ENCODE measurements around the gene CLHC1. TPM values are rescaled to one million over a fixed set of nuclear protein-coding genes. Genes with fewer than 3 reads are reported as not detected.

CLHC1 gene
- total RNA-seq, 1 experiment from 2014 or later: 32.8 TPM

DNA sequence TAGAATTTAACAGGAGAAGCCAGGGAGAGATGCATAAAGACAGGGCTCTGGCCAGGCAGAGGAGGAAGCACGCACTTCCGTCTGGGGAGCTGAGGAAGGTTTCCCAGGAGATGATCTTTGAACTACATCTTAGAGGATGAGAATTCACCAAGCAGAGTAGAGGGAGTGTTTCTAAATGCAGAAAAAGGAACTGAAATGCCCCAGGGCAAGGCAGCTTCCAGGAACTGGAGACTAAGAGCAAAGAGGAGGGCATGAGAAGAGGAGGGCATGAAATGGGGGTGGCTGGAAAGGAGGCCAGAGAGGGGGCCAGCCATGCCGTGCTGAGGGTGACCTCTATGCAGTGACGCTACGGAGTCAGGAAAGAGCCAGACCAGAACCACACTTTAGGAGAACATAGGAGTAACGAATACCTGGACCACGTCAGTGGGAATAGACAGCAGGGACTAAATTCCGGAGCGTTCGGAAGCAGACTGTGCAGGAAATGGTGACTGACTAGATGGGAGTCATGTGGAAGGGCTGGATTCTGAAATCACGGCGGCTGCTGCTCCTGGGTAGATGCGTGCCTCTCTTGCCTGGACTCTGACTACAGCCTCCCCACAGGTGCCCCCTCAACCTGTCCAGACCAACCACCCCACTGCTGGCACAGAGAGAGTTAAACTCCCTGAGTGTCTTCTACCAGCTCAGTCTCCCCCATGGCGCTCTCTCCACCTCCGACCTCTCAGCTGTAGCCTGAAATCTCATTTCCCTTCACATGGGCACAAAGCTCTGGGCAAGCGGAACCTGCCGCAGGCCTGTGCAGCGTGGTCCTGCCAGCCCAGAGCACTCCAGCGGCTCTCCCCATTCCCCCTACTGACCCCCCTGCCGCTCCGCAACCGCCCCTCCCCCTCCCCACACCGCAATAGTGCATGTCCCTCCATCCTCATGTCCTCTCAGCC is 94.8 kb downstream of the CLHC1 start:
- TF ChIP-seq, protein P1, sequence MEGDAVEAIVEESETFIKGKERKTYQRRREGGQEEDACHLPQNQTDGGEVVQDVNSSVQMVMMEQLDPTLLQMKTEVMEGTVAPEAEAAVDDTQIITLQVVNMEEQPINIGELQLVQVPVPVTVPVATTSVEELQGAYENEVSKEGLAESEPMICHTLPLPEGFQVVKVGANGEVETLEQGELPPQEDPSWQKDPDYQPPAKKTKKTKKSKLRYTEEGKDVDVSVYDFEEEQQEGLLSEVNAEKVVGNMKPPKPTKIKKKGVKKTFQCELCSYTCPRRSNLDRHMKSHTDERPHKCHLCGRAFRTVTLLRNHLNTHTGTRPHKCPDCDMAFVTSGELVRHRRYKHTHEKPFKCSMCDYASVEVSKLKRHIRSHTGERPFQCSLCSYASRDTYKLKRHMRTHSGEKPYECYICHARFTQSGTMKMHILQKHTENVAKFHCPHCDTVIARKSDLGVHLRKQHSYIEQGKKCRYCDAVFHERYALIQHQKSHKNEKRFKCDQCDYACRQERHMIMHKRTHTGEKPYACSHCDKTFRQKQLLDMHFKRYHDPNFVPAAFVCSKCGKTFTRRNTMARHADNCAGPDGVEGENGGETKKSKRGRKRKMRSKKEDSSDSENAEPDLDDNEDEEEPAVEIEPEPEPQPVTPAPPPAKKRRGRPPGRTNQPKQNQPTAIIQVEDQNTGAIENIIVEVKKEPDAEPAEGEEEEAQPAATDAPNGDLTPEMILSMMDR (IDR thresholded peaks at IDR 0.05; ENCODE audit: unreplicated experiment): no peak
- intact Hi-C loops (cut with micrococcal nuclease): no loop called here
- H3K36me3 Mint-ChIP-seq (ENCODE audit: insufficient read depth, unreplicated experiment): peaks cover 5% of the 10 kb centered on the region
- ChIA-PET CTCF (interaction anchor here (0.6 to 0.8 kb wide), 3 partner anchors 18 to 238 kb away, joined by 3 read pairs; no protein-coding TSS in a partner anchor), POLR2A (interaction anchor here (2.2 kb wide), 1 partner anchor 16 kb away, joined by 9 read pairs; no protein-coding TSS in a partner anchor)
- H3K4me1 Mint-ChIP-seq (ENCODE audit: insufficient read depth, unreplicated experiment): peaks cover 4% of the 10 kb centered on the region
- no TSS peak for BruUV-seq (replicated peaks)
- no peak overlapping the region for H3K27ac Mint-ChIP-seq (ENCODE audit: low read depth, unreplicated experiment)
- no peak overlapping the region for H3K4me3 Mint-ChIP-seq (ENCODE audit: unreplicated experiment)
- no peaks in the 10 kb centered on the region for H3K9me3 Mint-ChIP-seq (ENCODE audit: unreplicated experiment)
- H3K27me3 Mint-ChIP-seq (ENCODE audit: insufficient read depth, unreplicated experiment): no peaks in the 10 kb centered on the region
- no peak for DNase-seq (ENCODE audit: unreplicated experiment)

DNA sequence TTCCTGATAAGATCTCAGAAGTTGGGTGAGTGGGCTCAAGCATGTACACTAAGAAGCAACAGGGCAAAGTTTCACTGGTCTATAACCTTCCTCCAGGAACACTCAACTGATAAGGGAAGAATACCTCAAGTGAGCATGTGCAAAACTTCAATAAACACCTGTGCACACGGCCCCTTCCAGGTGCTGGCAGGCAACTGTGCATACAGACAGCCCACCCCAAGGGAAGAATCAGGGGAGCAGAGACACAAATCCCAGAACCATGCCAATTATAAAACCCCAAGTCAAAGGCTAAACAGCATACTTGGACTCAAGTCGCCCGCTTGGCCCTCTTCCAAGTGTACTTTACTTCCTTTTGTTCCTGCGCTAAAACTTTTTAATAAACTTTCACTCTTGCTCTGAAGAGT is 96.0 kb downstream of the CLHC1 start:
- TF ChIP-seq, protein P1 (IDR thresholded peaks at IDR 0.05; ENCODE audit: unreplicated experiment): no peak
- no peak for DNase-seq (ENCODE audit: unreplicated experiment)
- no peak overlapping the region for H3K4me3 Mint-ChIP-seq (ENCODE audit: unreplicated experiment)
- POLR2A ChIA-PET: no interaction called here
- peaks cover 4% of the 10 kb centered on the region for H3K4me1 Mint-ChIP-seq (ENCODE audit: insufficient read depth, unreplicated experiment)
- no peak overlapping the region for H3K27ac Mint-ChIP-seq (ENCODE audit: low read depth, unreplicated experiment)
- no peaks in the 10 kb centered on the region for H3K36me3 Mint-ChIP-seq (ENCODE audit: insufficient read depth, unreplicated experiment)
- H3K27me3 Mint-ChIP-seq (ENCODE audit: insufficient read depth, unreplicated experiment): no peaks in the 10 kb centered on the region
- intact Hi-C loops (cut with micrococcal nuclease): no loop called here
- no peaks in the 10 kb centered on the region for H3K9me3 Mint-ChIP-seq (ENCODE audit: unreplicated experiment)
- no TSS peak for BruUV-seq (replicated peaks)
- CTCF ChIA-PET: interaction anchor here (0.7 to 0.9 kb wide), 2 partner anchors 17 to 122 kb away, joined by 3 read pairs; no protein-coding TSS in a partner anchor

DNA sequence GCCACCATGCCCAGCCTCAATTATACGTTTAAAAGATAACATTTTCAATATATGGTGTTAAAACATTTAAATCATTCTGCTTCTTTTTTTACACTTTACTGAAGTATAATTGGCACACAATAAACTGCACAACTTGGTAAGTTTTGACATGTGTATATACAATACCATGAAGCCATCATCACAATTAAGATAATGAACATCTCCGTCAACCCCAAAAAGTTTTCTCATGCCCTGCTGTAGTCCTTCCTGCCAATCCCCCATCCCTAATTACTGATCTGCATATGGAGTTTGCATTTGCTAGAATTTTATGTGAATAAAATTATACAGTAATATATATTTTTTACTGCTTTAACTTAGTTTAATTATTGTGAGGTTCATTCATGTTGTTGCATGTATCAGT is 96.6 kb downstream of the CLHC1 start:
- Mint-ChIP-seq H3K4me3 (ENCODE audit: unreplicated experiment) (no peak overlapping the region), H3K27ac (ENCODE audit: low read depth, unreplicated experiment) (no peak overlapping the region), H3K4me1 (ENCODE audit: insufficient read depth, unreplicated experiment) (peaks cover 4% of the 10 kb centered on the region), H3K9me3 (ENCODE audit: unreplicated experiment) (no peaks in the 10 kb centered on the region), H3K27me3 (ENCODE audit: insufficient read depth, unreplicated experiment) (no peaks in the 10 kb centered on the region), H3K36me3 (ENCODE audit: insufficient read depth, unreplicated experiment) (no peaks in the 10 kb centered on the region)
- TF ChIP-seq, protein P1 (IDR thresholded peaks at IDR 0.05; ENCODE audit: unreplicated experiment): no peak
- DNase-seq (ENCODE audit: unreplicated experiment): no peak
- intact Hi-C loops (cut with micrococcal nuclease): no loop called here
- ChIA-PET CTCF (interaction anchor here (0.5 to 1.0 kb wide), 2 partner anchors 12 to 560 kb away, joined by 3 to 4 read pairs; no protein-coding TSS in a partner anchor), POLR2A (no interaction called here)
- BruUV-seq (replicated peaks): no TSS peak

DNA sequence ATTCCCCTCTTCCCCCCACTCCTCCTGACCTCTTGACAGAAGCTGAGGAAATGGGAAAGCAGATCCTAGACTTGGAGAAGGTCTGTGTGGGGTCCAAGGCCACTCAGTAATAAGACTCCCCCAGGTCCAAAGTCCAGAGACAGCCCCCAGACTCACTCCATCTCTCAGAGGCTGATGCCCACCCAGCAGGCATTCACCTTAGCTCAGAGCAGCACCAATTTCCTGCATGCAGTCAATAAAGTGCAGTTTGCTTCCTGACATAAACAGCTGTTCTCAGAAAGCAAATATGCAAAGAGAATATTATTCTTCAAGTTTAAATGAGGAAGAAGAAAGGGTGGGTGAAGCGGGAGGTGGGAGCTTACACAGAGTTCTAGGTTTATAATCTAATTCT is 97.8 kb downstream of the CLHC1 start:
- H3K4me1 Mint-ChIP-seq (ENCODE audit: insufficient read depth, unreplicated experiment): peaks cover 4% of the 10 kb centered on the region
- TF ChIP-seq, protein P1 (IDR thresholded peaks at IDR 0.05; ENCODE audit: unreplicated experiment): no peak
- no peak overlapping the region for H3K4me3 Mint-ChIP-seq (ENCODE audit: unreplicated experiment)
- no peaks in the 10 kb centered on the region for H3K36me3 Mint-ChIP-seq (ENCODE audit: insufficient read depth, unreplicated experiment)
- no peaks in the 10 kb centered on the region for H3K27me3 Mint-ChIP-seq (ENCODE audit: insufficient read depth, unreplicated experiment)
- H3K27ac Mint-ChIP-seq (ENCODE audit: low read depth, unreplicated experiment): no peak overlapping the region
- ChIA-PET CTCF (interaction anchor here (1.0 kb wide), 1 partner anchor 11 kb away, joined by 3 read pairs; no protein-coding TSS in a partner anchor), POLR2A (interaction anchor here (1.1 kb wide), 1 partner anchor 83 kb away, joined by 3 read pairs; no protein-coding TSS in a partner anchor)
- no TSS peak for BruUV-seq (replicated peaks)
- intact Hi-C loops (cut with micrococcal nuclease): no loop called here
- DNase-seq (ENCODE audit: unreplicated experiment): no peak
- H3K9me3 Mint-ChIP-seq (ENCODE audit: unreplicated experiment): no peaks in the 10 kb centered on the region

Measured in MCF 10A (cell line).